GM06990 (cell line): Measurements from ENCODE around the gene MAOB.

ENCODE experiments used
- DNase-seq: peaks from one replicate; pipeline ENCODE4 v3.0.0-alpha.2; 2011; ENCODE audit not compliant: insufficient read length; ENCODE audit errors: extremely low read depth
- H3K27me3 ChIP-seq: replicated peaks from 2 replicates; pipeline ENCODE4 v1.6.0; 2011; ENCODE audit warnings: low read length; ENCODE audit not compliant: control insufficient read depth, insufficient read depth
- H3K36me3 ChIP-seq: 2 replicates; pipeline ENCODE4 v1.5.1; 2011; ENCODE audit warnings: low read length; ENCODE audit not compliant: control insufficient read depth, insufficient read depth
- H3K4me3 ChIP-seq: replicated peaks from 2 replicates; pipeline ENCODE4 v1.5.1; 2011; ENCODE audit warnings: low read depth, mild to moderate bottlenecking, control low read depth, low read length
- TF ChIP-seq, protein P1 (sequence below): IDR thresholded peaks from 2 replicates; pipeline ENCODE4 v1.5.1; 2011; ENCODE audit warnings: low read length, control low read depth, mild to moderate bottlenecking, inconsistent platforms; ENCODE audit not compliant: insufficient read depth, poor library complexity, severe bottlenecking

The MAOB gene

DNA sequence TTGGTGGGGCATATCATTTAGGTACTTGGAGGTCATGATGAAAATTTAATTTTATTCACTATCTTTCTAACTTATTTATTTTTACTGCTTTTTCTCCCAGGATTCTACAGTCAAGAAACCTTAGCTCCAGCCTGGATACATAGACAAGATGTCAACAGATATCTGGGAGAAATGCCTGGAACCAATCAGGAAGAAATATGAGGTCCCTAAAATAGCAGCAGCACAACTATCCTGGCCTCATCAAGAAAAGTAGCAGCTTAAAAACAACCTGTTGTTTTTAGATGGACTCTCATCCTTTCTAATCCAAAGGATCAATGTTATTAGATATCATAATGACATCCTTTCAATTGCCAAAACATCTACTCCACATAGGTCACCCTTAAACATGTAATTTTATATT is 54.5 kb downstream of the MAOB start:
- Histone ChIP-seq H3K4me3 (no peak overlapping the region), H3K36me3 (no peaks in the 10 kb centered on the region), H3K27me3 (no peaks in the 10 kb centered on the region; the same call in 1 of the 2 replicates)
- TF ChIP-seq, protein P1, sequence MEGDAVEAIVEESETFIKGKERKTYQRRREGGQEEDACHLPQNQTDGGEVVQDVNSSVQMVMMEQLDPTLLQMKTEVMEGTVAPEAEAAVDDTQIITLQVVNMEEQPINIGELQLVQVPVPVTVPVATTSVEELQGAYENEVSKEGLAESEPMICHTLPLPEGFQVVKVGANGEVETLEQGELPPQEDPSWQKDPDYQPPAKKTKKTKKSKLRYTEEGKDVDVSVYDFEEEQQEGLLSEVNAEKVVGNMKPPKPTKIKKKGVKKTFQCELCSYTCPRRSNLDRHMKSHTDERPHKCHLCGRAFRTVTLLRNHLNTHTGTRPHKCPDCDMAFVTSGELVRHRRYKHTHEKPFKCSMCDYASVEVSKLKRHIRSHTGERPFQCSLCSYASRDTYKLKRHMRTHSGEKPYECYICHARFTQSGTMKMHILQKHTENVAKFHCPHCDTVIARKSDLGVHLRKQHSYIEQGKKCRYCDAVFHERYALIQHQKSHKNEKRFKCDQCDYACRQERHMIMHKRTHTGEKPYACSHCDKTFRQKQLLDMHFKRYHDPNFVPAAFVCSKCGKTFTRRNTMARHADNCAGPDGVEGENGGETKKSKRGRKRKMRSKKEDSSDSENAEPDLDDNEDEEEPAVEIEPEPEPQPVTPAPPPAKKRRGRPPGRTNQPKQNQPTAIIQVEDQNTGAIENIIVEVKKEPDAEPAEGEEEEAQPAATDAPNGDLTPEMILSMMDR, result no peak
- DNase-seq, result no peak

DNA sequence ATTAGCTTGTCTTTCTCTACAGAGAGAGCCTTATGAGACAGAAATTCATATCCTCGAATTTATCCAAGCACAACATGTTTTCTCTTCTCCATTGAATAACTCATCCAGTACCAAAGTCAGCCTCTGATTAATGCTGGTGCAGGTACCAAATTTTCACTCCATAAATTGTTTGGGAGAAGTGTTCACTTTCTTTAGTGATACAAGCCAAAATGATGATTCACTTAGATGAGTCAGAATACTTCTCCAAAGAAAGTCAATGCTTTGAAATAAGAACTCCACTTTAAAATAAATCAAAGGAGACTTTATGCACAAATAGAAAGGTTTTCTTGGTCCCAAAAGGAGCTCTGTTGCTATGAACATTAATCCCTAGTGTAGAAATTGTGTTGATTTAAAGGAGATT is 60.2 kb downstream of the MAOB start:
- no peak for DNase-seq
- TF ChIP-seq, protein P1, result no peak
- H3K36me3 ChIP-seq, result no peaks in the 10 kb centered on the region

DNA sequence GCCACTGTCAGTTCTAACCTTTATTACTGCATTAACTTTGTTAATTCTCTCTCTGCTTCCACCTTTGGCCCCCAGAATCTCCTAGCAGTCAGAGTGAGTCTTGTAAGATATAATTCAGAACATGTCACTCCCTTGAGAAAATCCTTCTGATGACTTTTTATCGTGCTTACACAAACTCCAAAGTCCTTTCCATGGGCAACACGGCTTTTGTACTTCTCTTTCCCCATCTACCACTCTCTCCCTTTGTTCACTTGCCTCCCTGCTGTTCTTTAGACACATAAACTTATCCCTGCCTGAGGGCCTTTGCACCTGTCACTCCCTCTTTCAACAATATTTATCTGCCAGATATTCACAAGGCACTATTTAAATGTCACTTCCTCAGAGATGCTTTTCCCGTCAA is 64.8 kb downstream of the MAOB start:
- TF ChIP-seq, protein P1, result no peak
- DNase-seq, result no peak
- H3K27me3 ChIP-seq, result no peaks in the 10 kb centered on the region; the same call in 1 of the 2 replicates
- H3K36me3 ChIP-seq, result no peaks in the 10 kb centered on the region
- no peak overlapping the region for H3K4me3 ChIP-seq

More for the DNA sequence above, 60.2 kb downstream of the MAOB start:
- Histone ChIP-seq H3K27me3 (no peaks in the 10 kb centered on the region; the same call in 1 of the 2 replicates), H3K4me3 (no peak overlapping the region)

DNA sequence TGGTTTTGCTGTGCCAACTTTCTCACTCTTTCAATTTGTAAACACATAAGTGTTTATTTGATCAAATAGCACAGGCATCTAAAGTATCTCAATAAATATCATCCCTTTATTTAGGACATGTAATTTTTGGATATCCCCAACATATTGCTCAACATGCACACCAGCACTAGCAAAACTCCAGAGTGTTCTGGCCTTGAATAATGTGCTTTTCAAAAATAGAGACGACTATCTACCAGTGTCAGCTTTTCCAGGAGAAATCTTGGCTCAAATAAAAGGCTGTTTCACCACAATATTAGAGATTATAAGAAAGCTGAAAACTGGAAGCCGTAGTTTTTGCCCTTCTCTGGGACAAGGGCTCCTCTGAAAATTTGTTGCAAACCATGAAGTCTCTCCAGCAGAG is 67.0 kb downstream of the MAOB start:
- H3K4me3 ChIP-seq, result no peak overlapping the region
- TF ChIP-seq, protein P1, result no peak
- no peak for DNase-seq
- no peaks in the 10 kb centered on the region; the same call in 1 of the 2 replicates for H3K27me3 ChIP-seq
- H3K36me3 ChIP-seq, result no peaks in the 10 kb centered on the region

DNA sequence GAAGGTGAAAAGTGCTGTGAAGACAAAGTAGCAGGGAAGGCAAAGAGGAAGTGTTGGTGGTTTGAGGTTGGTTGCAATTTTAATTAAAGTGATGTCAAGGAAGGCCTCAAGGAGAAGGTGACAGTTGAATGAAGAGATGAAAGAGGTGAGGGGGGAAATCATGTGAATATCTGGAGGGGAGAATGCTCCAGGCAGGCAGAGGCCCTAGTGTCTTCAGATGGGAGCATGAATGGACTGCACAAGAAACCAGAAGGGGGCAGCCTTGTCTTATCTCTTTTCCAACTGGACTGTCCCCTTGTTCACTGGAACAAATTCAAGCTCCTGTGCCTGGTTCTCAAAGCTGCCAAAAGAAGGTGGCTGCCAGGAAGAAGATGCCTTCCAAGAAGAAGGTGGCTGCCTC is 68.4 kb downstream of the MAOB start:
- no peak overlapping the region for H3K4me3 ChIP-seq
- DNase-seq, result no peak
- no peaks in the 10 kb centered on the region for H3K36me3 ChIP-seq
- TF ChIP-seq, protein P1, result no peak
- no peaks in the 10 kb centered on the region; the same call in 1 of the 2 replicates for H3K27me3 ChIP-seq

DNA sequence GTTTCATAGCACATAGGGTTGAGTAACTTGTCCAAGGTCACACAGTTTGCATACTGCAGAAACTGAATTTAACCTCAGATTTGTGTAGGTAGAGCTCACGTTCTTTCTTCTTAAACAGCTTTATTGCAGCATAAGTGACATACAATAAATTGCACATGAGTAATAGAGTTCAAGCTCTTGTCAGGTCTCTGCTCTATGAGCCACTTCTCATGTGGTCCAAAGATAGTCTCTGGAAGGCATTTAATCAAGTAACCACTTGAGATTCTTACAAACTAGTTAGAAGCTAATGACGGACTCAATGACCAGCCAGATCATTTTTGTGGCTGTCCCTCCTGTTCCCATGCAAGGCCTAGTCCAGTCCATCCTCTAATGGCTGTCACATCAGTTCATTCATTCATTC is 68.9 kb downstream of the MAOB start:
- TF ChIP-seq, protein P1, result no peak
- no peak for DNase-seq
- no peak overlapping the region for H3K4me3 ChIP-seq
- no peaks in the 10 kb centered on the region for H3K36me3 ChIP-seq
- no peaks in the 10 kb centered on the region; the same call in 1 of the 2 replicates for H3K27me3 ChIP-seq
